Measurements from ENCODE around the gene SMIM14.

DNA sequence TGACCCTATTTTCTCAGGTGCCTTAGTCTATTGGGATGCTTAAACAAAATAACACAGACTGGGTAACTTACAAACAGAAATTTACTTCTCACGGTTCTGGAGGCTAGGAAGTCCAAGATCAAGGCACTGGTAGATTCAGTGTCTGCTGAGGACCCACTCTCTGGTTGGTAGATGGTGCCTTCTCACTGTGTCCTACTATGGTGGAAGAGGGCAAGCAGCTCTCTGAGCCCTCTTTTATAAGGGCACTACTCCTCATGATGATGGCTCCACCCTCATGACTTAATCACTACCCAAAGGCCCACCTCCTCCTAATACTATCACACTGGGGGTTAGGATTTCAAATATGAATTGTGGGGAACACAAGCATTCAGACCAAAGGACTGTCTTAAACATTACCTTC lies 11.8 kb downstream of the SMIM14 start:
- TF ChIP-seq, protein P1, sequence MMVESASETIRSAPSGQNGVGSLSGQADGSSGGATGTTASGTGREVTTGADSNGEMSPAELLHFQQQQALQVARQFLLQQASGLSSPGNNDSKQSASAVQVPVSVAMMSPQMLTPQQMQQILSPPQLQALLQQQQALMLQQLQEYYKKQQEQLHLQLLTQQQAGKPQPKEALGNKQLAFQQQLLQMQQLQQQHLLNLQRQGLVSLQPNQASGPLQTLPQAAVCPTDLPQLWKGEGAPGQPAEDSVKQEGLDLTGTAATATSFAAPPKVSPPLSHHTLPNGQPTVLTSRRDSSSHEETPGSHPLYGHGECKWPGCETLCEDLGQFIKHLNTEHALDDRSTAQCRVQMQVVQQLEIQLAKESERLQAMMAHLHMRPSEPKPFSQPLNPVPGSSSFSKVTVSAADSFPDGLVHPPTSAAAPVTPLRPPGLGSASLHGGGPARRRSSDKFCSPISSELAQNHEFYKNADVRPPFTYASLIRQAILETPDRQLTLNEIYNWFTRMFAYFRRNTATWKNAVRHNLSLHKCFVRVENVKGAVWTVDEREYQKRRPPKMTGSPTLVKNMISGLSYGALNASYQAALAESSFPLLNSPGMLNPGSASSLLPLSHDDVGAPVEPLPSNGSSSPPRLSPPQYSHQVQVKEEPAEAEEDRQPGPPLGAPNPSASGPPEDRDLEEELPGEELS (CRISPR knock-in tag; IDR thresholded peaks at IDR 0.05; ENCODE audit: borderline replicate concordance): no peak
- no peak for TF ChIP-seq SP2 (IDR thresholded peaks at IDR 0.05; ENCODE audit: extremely low read depth, low read depth, low read length, poor library complexity, severe bottlenecking)
- TF ChIP-seq ZNF232 (CRISPR knock-in tag; IDR thresholded peaks at IDR 0.05): no peak
- TF ChIP-seq POLR2A (conservative IDR thresholded peaks at IDR 0.05): no peak
- TF ChIP-seq, protein P2, sequence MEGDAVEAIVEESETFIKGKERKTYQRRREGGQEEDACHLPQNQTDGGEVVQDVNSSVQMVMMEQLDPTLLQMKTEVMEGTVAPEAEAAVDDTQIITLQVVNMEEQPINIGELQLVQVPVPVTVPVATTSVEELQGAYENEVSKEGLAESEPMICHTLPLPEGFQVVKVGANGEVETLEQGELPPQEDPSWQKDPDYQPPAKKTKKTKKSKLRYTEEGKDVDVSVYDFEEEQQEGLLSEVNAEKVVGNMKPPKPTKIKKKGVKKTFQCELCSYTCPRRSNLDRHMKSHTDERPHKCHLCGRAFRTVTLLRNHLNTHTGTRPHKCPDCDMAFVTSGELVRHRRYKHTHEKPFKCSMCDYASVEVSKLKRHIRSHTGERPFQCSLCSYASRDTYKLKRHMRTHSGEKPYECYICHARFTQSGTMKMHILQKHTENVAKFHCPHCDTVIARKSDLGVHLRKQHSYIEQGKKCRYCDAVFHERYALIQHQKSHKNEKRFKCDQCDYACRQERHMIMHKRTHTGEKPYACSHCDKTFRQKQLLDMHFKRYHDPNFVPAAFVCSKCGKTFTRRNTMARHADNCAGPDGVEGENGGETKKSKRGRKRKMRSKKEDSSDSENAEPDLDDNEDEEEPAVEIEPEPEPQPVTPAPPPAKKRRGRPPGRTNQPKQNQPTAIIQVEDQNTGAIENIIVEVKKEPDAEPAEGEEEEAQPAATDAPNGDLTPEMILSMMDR (IDR thresholded peaks at IDR 0.05 in 2 of 3, conservative IDR thresholded peaks at IDR 0.05 in 1 of 3; ENCODE audit: insufficient read depth in 2 of 3, low read depth in 1 of 3, low read length in 3 of 3): no peak
- TF ChIP-seq RAD21 (CRISPR knock-in tag; conservative IDR thresholded peaks at IDR 0.05 in 1 of 2, IDR thresholded peaks at IDR 0.05 in 1 of 2): no peak

All from K562 (cell line).